Hematopoietic multipotent progenitor cell treated with erythropoietin and hydrocortisone succinate and interleukin-3 and kit ligand, for 17 days (in vitro differentiated cells): ENCODE results near the gene PKP3.
A peak's percentile ranks its signal among the peaks of the same experiment; 100 is the strongest.

Source experiments
- DNase-seq: peaks from one replicate; pipeline ENCODE4 v3.0.0-alpha.2; 2015; ENCODE audit warnings: low spot score

PKP3 gene

GRCh38 chr11:444396-445144, 50.6 kb downstream of the PKP3 start:
- peak; percentile 56 for DNase-seq

GRCh38 chr11:445765-446588, 52.0 kb downstream of the PKP3 start:
- DNase-seq: no peak

- no peak for DNase-seq
Measured at GRCh38 chr11:446891-447290, 52.9 kb downstream of the PKP3 start.

- peak; percentile 93 for DNase-seq
Measured at GRCh38 chr11:447923-448731, 54.1 kb downstream of the PKP3 start.

- peak; percentile 93 for DNase-seq
Measured at GRCh38 chr11:449889-450808, 56.1 kb downstream of the PKP3 start, which contains the start of gene PTDSS2. Gene PTDSS2, plus strand, starts transcription at chr11:450279. Its CDS starts 177 bp downstream, at chr11:450456.

- peak; percentile 47 for DNase-seq
Measured at GRCh38 chr11:450809-451451, 56.9 kb downstream of the PKP3 start.

GRCh38 chr11:451738-452137, 57.7 kb downstream of the PKP3 start:
- no peak for DNase-seq

GRCh38 chr11:452203-452744, 58.3 kb downstream of the PKP3 start:
- DNase-seq: no peak

GRCh38 chr11:452916-453527, 59.0 kb downstream of the PKP3 start:
- no peak for DNase-seq

- DNase-seq: no peak
Measured at GRCh38 chr11:453564-453963, 59.6 kb downstream of the PKP3 start.

GRCh38 chr11:454043-454442, 60.0 kb downstream of the PKP3 start:
- DNase-seq: no peak
